CD4-positive, alpha-beta T cell (primary cell): ENCODE measurements around the gene STX10. TPM values are rescaled to one million over a fixed set of nuclear protein-coding genes. Genes with fewer than 3 reads are reported as not detected.

ENCODE experiments used
- ATAC-seq: fragments of 200-7000 bp; cut with Tn5 transposase; one replicate; pipeline ENCODE4 v1.10.0; 2022; ENCODE audit warnings: mild to moderate bottlenecking; ENCODE audit not compliant: poor library complexity
- CTCF ChIA-PET: fragments of 350-600 bp; sonication (Branson Sonifier 250); formaldehyde crosslinking; loops from one replicate; lab custom pipeline; 2021; ENCODE audit warnings: antibody characterized with exemption, inconsistent platforms; lab: Charles Lee
- POLR2A ChIA-PET: fragments of 350-600 bp; sonication (Branson Sonifier 250); formaldehyde crosslinking; loops from one replicate; lab custom pipeline; 2021; ENCODE audit warnings: antibody characterized with exemption, inconsistent platforms; lab: Charles Lee
- DNase-seq, 14 experiments: peaks; one replicate each; pipeline ENCODE4 v3.0.0-alpha.2; 2013 to 2020; ENCODE audit warnings: mixed read lengths in 2 of 14
- H3K27ac ChIP-seq, 2 donors: one replicate each; pipeline versions ENCODE4 v1.5.1 to v1.7.0; 2013; ENCODE audit warnings: low read length in 2 of 2, low read depth in 1 of 2, mild to moderate bottlenecking in 1 of 2
- H3K27me3 ChIP-seq, 2 experiments: 1 replicate in 1 of 2; 2 replicates in 1 of 2; pipeline versions ENCODE4 v1.6.1 to v1.7.0; 2013; ENCODE audit warnings: low read length in 2 of 2, control low read depth in 1 of 2, mild to moderate bottlenecking in 1 of 2, moderate library complexity in 1 of 2; ENCODE audit not compliant: insufficient read depth in 2 of 2, control insufficient read depth in 1 of 2
- H3K36me3 ChIP-seq: one replicate; pipeline ENCODE4 v1.6.1; 2013; ENCODE audit warnings: low read length, control low read depth; ENCODE audit not compliant: insufficient read depth
- H3K4me1 ChIP-seq: one replicate; pipeline ENCODE4 v1.6.1; 2013; ENCODE audit warnings: low read length, control low read depth; ENCODE audit not compliant: insufficient read depth
- H3K4me3 ChIP-seq: one replicate; pipeline ENCODE4 v1.5.1; 2013; ENCODE audit warnings: mild to moderate bottlenecking, low read length, moderate library complexity
- H3K9me3 ChIP-seq, 2 experiments: 1 replicate in 1 of 2; 2 replicates in 1 of 2; pipeline versions ENCODE4 v1.6.1 to v1.7.0; 2013; ENCODE audit warnings: low read length in 2 of 2, mild to moderate bottlenecking in 2 of 2, control low read depth in 1 of 2, moderate library complexity in 1 of 2; ENCODE audit not compliant: control insufficient read depth in 1 of 2, insufficient read depth in 1 of 2
- H3K27ac Mint-ChIP-seq: one replicate; pipeline ENCODE4 v1.8.0; 2020; ENCODE audit warnings: mixed read lengths
- H3K27me3 Mint-ChIP-seq: one replicate; pipeline ENCODE4 v1.8.0; 2021; ENCODE audit warnings: mixed read lengths
- H3K36me3 Mint-ChIP-seq: one replicate; pipeline ENCODE4 v1.8.0; 2021; ENCODE audit warnings: low read depth, mixed read lengths
- H3K4me1 Mint-ChIP-seq: one replicate; pipeline ENCODE4 v1.8.0; 2021; ENCODE audit warnings: low read depth, mixed read lengths
- H3K4me3 Mint-ChIP-seq: one replicate; pipeline ENCODE4 v1.8.0; 2020; ENCODE audit warnings: mild to moderate bottlenecking, mixed read lengths
- H3K9me3 Mint-ChIP-seq: one replicate; pipeline ENCODE4 v1.8.0; 2020; ENCODE audit warnings: mixed read lengths
- CTCF ChIP-seq: fragments of 200-600 bp; IDR thresholded peaks from one replicate; pipeline ENCODE4 v1.8.0; 2022; ENCODE audit warnings: antibody characterized with exemption, mild to moderate bottlenecking
- intact Hi-C, 2 experiments: fragments of 100-400 bp; cut with DNase I in 1 of 2; cut with micrococcal nuclease in 1 of 2; formaldehyde crosslinking; loops; one replicate each; pipeline versions ENCODE4 v1.15.1 to v1.9.0; 2023 to 2025; cut with DNase I, micrococcal nuclease
- total RNA-seq, 174 experiments: library from RNA in 2 of 174; stranded (reverse) in 2 of 174; gene quantifications; one replicate each; pipeline ENCODE4 v1.2.3 and lab custom pipeline; 2021 to 2026

STX10 gene
- total RNA-seq, 2 experiments from 2014 or later: 40.9 to 43.9 TPM

GRCh38 chr19:13099073-13099999, 50.8 kb downstream of the STX10 start:
- DNase-seq (peak; percentile 68 to 93 (median 80)), ATAC-seq (peak; percentile 70)
- Mint-ChIP-seq H3K4me1 (peaks cover 62% of the 10 kb centered on the region), H3K36me3 (no peaks in the 10 kb centered on the region), H3K4me3 (peak overlapping the region; percentile 85), H3K27ac (peak overlapping the region; percentile 91), H3K9me3 (no peaks in the 10 kb centered on the region), H3K27me3 (peaks cover 26% of the 10 kb centered on the region)
- H3K27ac ChIP-seq: peak overlapping the region; percentile 87 to 89
- no peaks in the 10 kb centered on the region for H3K9me3 ChIP-seq
- CTCF ChIA-PET: interaction anchor here (0.9 to 1.4 kb wide), 2 partner anchors 134 to 1992 kb away, joined by 3 to 10 read pairs; no protein-coding TSS in a partner anchor
- POLR2A ChIA-PET: interaction anchor here (0.6 to 3.5 kb wide), 9 partner anchors 18 to 306 kb away, joined by 3 to 38 read pairs (median 4); partner anchors contain the start of genes FARSA, IER2, NACC1 and STX10
- peaks cover 99% of the 10 kb centered on the region for H3K4me1 ChIP-seq
- no peak for TF ChIP-seq CTCF
- H3K4me3 ChIP-seq: peak overlapping the region; percentile 59
- H3K27me3 ChIP-seq: peaks cover 23% of the 10 kb centered on the region in 2 experiments
- peaks cover 7% of the 10 kb centered on the region for H3K36me3 ChIP-seq
- intact Hi-C loops: loop anchor here (1.0 to 5.0 kb wide), 3 partner anchors 17 to 53 kb away; partner anchors contain the start of genes IER2 (in 1 of the 2), STX10 (in 1 of the 2) and TRMT1 (in 1 of the 2)

GRCh38 chr19:13098277-13099072, 51.7 kb downstream of the STX10 start:
- H3K27ac Mint-ChIP-seq: peak overlapping the region; percentile 91
- Histone ChIP-seq H3K9me3 (no peaks in the 10 kb centered on the region), H3K27ac (peak overlapping the region in 1 of 2 donors; percentile 73), H3K27me3 (peaks cover 23% of the 10 kb centered on the region in 2 experiments), H3K4me3 (peak overlapping the region; percentile 59), H3K4me1 (peaks cover 97% of the 10 kb centered on the region), H3K36me3 (peaks cover 7% of the 10 kb centered on the region)
- no peaks in the 10 kb centered on the region for H3K36me3 Mint-ChIP-seq
- intact Hi-C loops: loop anchor here (1.0 to 5.0 kb wide), 3 partner anchors 18 to 54 kb away; partner anchors contain the start of genes IER2 (in 1 of the 2), STX10 (in 1 of the 2) and TRMT1 (in 1 of the 2)
- peaks cover 30% of the 10 kb centered on the region for H3K27me3 Mint-ChIP-seq
- peaks cover 65% of the 10 kb centered on the region for H3K4me1 Mint-ChIP-seq
- ATAC-seq (peak; percentile 17), DNase-seq (peak in 5 of 14 experiments; percentile 31 to 79 (median 69))
- ChIA-PET POLR2A (interaction anchor here (1.5 to 3.5 kb wide), 4 partner anchors 19 to 305 kb away, joined by 3 to 32 read pairs (median 10); partner anchors contain the start of genes IER2, NACC1, STX10 and TRMT1), CTCF (no interaction called here)
- no peak for TF ChIP-seq CTCF
- H3K9me3 Mint-ChIP-seq: no peaks in the 10 kb centered on the region
- peak overlapping the region; percentile 88 for H3K4me3 Mint-ChIP-seq
